GM21390 (cell line): Measurements from ENCODE around the gene SLC25A1.

Experiments used
- ATAC-seq: cut with Tn5 transposase; IDR thresholded peaks from one replicate; pipeline ENCODE4 v1.9.1; 2021; ENCODE audit not compliant: unreplicated experiment

The SLC25A1 gene

DNA sequence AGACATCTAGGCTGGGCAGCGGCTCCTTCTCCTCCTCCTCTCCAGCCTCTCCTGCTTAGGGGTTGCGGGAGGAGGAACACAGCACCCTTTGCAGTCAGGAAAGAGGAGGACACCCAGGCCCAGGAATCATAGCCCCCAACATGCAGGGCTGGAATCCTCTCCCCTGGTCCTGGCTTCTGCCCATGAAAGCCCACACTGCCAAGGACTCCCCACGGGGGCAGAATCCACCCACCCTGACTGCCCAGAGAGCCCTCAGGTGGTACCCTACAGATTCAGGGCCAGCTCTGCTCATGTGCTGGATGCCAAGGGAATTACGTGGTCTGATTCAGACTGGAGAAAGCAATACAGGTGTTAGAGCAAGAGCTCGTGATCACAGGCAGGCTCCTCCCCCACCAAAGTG is 38.6 kb downstream of the SLC25A1 start:
- ATAC-seq = no peak

GRCh38 chr22:19139001-19139356 is 39.6 kb downstream of the SLC25A1 start:
- ATAC-seq = no peak

DNA sequence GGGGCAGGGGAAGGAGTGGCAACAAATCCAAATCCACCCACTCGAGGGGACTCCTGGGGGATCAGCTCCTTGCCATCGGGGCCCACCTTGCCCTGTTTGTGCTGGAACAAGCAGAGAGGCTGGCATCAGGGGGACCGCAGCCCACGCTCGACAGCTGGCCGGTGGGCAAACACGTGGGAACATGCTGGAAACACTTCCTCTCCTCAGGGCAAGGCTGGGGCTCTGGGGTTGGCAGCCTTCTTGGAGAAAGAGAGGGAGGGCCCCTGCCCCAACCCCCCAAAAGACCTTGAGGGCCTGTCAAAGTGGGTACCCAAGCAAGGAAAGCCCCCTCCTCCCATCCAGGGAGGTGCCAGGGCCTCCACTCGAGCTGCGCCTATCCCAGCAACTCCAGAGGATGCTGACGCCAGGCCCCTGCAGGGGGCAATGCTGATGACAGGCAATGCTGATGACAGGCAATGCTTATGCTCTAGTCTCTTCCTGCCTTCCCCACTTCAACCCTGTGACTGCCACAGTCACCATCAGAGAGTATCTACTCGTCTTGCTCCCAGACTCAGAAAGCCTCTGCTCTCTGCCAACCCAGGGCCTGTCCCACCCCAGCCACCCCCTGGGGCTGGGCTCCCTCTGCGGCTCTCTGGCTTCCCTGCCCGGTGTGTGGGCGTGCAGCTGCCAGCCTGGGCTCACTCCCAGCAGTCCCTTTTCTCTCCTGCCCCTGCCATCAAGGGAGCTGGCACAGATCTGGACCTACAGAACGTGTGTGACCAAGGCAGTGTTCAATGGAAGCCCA is 40.1 kb downstream of the SLC25A1 start:
- ATAC-seq = no peak

DNA sequence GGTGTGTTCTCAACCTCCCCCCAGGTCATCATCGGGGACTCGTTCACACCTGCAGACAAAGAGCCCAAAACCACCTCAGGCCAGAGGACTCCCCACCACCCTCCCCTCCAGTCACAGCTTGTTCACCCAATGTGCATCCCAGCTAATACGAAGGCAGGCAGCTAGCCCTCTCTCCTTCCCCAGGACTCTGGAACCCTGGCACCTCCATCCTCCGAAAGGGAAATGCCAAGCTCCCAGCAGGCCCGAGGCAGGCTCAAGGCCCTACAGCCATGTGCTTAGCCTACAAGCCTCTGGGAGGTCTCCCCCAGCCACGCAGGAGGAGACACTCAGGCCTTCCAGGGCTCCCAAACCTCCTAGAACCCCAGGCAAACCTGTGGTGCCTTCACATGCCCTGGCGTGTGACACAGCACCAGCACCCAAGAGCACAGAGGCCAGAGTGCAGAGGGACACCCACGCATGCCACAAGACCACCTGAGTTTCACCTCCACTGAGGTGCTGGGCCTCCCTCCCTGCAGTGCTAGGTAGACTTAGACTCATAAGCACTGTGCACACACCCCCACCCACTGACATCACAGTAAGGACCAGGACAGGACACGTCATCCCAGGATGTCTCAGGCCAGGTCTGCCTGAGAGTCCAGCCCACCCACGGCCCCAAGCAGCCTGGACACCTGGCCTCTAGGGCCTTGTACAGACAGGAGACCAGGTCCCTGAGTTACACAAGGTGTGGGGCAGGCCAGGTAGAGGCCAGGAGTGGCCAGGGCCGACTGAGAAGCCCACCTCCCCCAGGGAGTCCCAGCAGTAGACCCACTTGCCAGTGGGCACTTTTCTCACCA is 40.9 kb downstream of the SLC25A1 start:
- ATAC-seq = no peak

- no peak for ATAC-seq
Measured at GRCh38 chr22:19136915-19137314, 41.6 kb downstream of the SLC25A1 start.

- ATAC-seq = no peak
Measured at GRCh38 chr22:19134874-19135273, 43.7 kb downstream of the SLC25A1 start.

DNA sequence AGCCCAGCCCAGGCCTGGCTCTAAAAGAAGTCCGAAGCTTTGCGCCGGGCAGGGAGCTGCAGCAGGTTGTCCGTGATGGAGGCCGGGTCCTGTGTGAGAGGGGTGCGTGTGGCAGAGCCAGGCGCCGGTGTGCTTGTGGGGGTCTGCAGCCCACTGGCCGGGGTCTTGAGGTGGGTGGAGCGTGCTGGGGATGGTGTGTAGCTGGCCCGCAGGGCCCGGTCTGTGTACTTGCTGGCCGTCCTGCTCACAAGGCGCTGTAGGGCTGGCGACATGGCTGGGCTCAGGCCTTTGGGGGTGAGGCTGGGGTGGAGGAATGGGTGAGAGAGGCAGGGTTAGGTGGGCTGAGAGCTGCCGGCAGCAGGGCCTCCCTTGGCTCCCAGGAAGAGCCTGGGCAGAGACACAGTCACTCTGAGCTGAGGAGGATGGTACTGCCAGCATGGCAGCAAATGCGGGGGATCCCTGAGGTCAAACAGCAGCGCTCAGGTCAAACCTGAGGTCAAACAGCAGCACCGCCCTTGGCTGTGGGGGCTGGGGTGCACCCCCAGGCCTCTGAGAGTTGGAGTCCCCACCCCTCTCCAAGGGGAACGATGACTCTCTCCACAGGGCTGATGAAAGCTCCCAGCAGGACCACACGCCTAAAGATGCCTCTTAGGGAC is 44.2 kb downstream of the SLC25A1 start:
- ATAC-seq = no peak

- ATAC-seq = no peak
Measured at GRCh38 chr22:19133561-19133960, 45.0 kb downstream of the SLC25A1 start.

GRCh38 chr22:19132693-19133400 is 45.7 kb downstream of the SLC25A1 start:
- ATAC-seq = no peak

GRCh38 chr22:19132153-19132552 is 46.4 kb downstream of the SLC25A1 start:
- ATAC-seq = no peak

DNA sequence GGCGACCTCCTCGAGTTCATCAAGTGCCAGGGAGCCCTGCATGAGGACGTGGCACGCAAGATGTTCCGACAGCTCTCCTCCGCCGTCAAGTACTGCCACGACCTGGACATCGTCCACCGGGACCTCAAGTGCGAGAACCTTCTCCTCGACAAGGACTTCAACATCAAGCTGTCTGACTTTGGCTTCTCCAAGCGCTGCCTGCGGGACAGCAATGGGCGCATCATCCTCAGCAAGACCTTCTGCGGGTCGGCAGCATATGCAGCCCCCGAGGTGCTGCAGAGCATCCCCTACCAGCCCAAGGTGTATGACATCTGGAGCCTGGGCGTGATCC is 46.9 kb downstream of the SLC25A1 start:
- ATAC-seq = no peak

GRCh38 chr22:19130959-19131684 is 47.4 kb downstream of the SLC25A1 start, which contains the start of gene TSSK2:
TSSK2 (plus strand) TSS chr22:19131308; CDS start chr22:19131400, 92 bp downstream.
- ATAC-seq = no peak

DNA sequence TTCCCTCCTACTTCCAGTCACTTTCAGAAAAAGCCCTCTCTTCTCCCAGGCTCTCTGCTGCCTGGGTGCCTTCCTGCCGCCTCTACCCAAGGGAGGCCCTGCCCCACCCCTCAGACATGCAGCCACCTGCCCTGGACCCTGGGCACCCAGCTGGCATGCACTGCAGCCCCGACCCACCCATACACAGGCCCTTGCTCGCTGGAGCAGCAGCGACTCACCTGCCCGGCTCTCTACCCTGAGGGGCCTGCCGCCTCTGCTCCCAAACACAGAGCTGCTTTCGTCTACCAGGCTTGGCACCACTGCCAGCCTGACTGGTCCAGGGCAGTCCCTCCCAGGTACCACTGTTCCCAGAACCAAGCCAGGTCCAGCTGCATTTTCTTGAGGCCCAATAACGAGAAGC is 48.7 kb downstream of the SLC25A1 start:
- no peak for ATAC-seq

GRCh38 chr22:19128946-19129727 is 49.4 kb downstream of the SLC25A1 start:
- ATAC-seq = no peak

GRCh38 chr22:19128009-19128401 is 50.5 kb downstream of the SLC25A1 start:
- ATAC-seq = no peak

- no peak for ATAC-seq
Measured at GRCh38 chr22:19127329-19128008, 51.1 kb downstream of the SLC25A1 start.

- no peak for ATAC-seq
Measured at GRCh38 chr22:19126309-19127273, 51.9 kb downstream of the SLC25A1 start.
